ENCODE measurements around the gene SULT1C4.

DNA sequence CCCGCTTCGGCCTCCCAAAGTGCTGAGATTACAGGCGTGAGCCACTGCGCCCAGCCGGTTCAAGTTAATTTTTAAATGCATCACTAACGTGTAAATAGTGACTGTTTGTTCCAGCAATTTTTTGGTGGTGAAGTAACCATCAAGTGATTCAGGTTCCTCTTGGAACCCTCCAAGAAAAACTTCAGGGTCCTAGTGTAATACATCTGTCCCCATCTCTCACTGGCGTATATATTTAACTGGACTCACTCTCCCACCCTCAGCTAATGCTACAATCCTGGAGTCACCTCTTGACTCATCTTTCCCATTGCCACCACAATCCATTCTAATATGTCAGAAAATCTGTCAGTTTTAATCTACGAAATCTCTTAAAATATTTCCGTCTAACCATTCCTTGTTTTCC, 10.3 kb downstream of the SULT1C4 start:
- TF ChIP-seq POLR2A (IDR thresholded peaks at IDR 0.05), result no peak
- TF ChIP-seq, protein P1, sequence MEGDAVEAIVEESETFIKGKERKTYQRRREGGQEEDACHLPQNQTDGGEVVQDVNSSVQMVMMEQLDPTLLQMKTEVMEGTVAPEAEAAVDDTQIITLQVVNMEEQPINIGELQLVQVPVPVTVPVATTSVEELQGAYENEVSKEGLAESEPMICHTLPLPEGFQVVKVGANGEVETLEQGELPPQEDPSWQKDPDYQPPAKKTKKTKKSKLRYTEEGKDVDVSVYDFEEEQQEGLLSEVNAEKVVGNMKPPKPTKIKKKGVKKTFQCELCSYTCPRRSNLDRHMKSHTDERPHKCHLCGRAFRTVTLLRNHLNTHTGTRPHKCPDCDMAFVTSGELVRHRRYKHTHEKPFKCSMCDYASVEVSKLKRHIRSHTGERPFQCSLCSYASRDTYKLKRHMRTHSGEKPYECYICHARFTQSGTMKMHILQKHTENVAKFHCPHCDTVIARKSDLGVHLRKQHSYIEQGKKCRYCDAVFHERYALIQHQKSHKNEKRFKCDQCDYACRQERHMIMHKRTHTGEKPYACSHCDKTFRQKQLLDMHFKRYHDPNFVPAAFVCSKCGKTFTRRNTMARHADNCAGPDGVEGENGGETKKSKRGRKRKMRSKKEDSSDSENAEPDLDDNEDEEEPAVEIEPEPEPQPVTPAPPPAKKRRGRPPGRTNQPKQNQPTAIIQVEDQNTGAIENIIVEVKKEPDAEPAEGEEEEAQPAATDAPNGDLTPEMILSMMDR (IDR thresholded peaks at IDR 0.05), result no peak
- no peak for TF ChIP-seq EP300 (IDR thresholded peaks at IDR 0.05; ENCODE audit: low read depth)
- no peak for TF ChIP-seq POLR2AphosphoS5 (IDR thresholded peaks at IDR 0.05)
